HPDE6-E6E7 (cell line): ENCODE results near the gene CIB4.
A peak's percentile ranks its signal among the peaks of the same experiment; 100 is the strongest.
"Not testable (repeated sequence)": the region's sequence is repeated elsewhere in the genome, so short reads cannot be mapped to it uniquely, and the experiment has no call there.

ENCODE experiments used
- DNase-seq: peaks from one replicate; pipeline ENCODE4 v3.0.0; 2011; ENCODE audit warnings: missing footprints; ENCODE audit errors: extremely low spot score

Gene CIB4

GRCh38 chr2:26666671-26667070, 25.5 kb upstream of the CIB4 start:
- DNase-seq, result no peak

- not testable (repeated sequence) for DNase-seq
Observed at GRCh38 chr2:26665296-26665695, 24.1 kb upstream of the CIB4 start.

GRCh38 chr2:26660363-26660962, 19.3 kb upstream of the CIB4 start:
- DNase-seq, result no peak

- DNase-seq, result no peak
Observed at GRCh38 chr2:26658691-26659346, 17.7 kb upstream of the CIB4 start.

- DNase-seq, result no peak
Observed at GRCh38 chr2:26657265-26657664, 16.1 kb upstream of the CIB4 start.

- no peak for DNase-seq
Observed at GRCh38 chr2:26655611-26656195, 14.5 kb upstream of the CIB4 start.

GRCh38 chr2:26655120-26655519, 14.0 kb upstream of the CIB4 start:
- DNase-seq, result not testable (repeated sequence)

- no peak for DNase-seq
Observed at GRCh38 chr2:26654061-26654340, 12.8 kb upstream of the CIB4 start.

- DNase-seq, result no peak
Observed at GRCh38 chr2:26653207-26654060, 12.3 kb upstream of the CIB4 start.

GRCh38 chr2:26652361-26653041, 11.3 kb upstream of the CIB4 start:
- DNase-seq, result no peak

GRCh38 chr2:26651799-26652198, 10.6 kb upstream of the CIB4 start:
- no peak for DNase-seq

GRCh38 chr2:26651470-26651771, 10.3 kb upstream of the CIB4 start:
- no peak for DNase-seq

GRCh38 chr2:26650713-26651469, 9.7 kb upstream of the CIB4 start:
- no peak for DNase-seq

- no peak for DNase-seq
Observed at GRCh38 chr2:26649992-26650712, 9.0 kb upstream of the CIB4 start.

GRCh38 chr2:26649322-26649721, 8.2 kb upstream of the CIB4 start:
- no peak for DNase-seq

- no peak for DNase-seq
Observed at GRCh38 chr2:26648516-26648915, 7.3 kb upstream of the CIB4 start.

- DNase-seq, result no peak
Observed at GRCh38 chr2:26647981-26648380, 6.8 kb upstream of the CIB4 start.

- no peak for DNase-seq
Observed at GRCh38 chr2:26646986-26647672, 6.0 kb upstream of the CIB4 start.

GRCh38 chr2:26645762-26646161, 4.6 kb upstream of the CIB4 start:
- no peak for DNase-seq

- DNase-seq, result peak; percentile 23
Observed at GRCh38 chr2:26644188-26644835, 3.1 kb upstream of the CIB4 start.
